Measurements from ENCODE around the gene ASCL4. TPM values are rescaled to one million over a fixed set of nuclear protein-coding genes. Genes with fewer than 3 reads are reported as not detected.

Gene ASCL4
- total and polyA plus RNA-seq, 9 of the 15 experiments (the other 6 are each of a cell fraction or from before 2014, with no cell fraction given), result not detected

GRCh38 chr12:107759410-107759809 is 15.1 kb upstream of the ASCL4 start (continued):
- 0 out of 2 replicates have a peak, but pooled peaks have one; percentile 4 for TF ChIP-seq ZNF609 (CRISPR knock-in tag; IDR thresholded peaks at IDR 0.05; ENCODE audit: borderline replicate concordance)
- peak; percentile 53; the same call in 1 of the 2 replicates for TF ChIP-seq NFE2 (IDR thresholded peaks at IDR 0.05; ENCODE audit: low read depth)
- TF ChIP-seq CREM (IDR thresholded peaks at IDR 0.05; ENCODE audit: low read depth), result peak; percentile 56
- TF ChIP-seq FOSL1 (tag; conservative IDR thresholded peaks at IDR 0.05), result peak; percentile 91
- TF ChIP-seq MAFF (IDR thresholded peaks at IDR 0.05; ENCODE audit: low read length), result peak; percentile 37; the same call in 1 of the 2 replicates
- TF ChIP-seq JUND (IDR thresholded peaks at IDR 0.05; ENCODE audit: borderline replicate concordance, low read depth, low read length), result peak; percentile 91
- peak; percentile 84 for TF ChIP-seq JUND (tag; IDR thresholded peaks at IDR 0.05; ENCODE audit: borderline replicate concordance, low read depth, low read length)
- no peak for TF ChIP-seq HDGF (IDR thresholded peaks at IDR 0.05)
- TF ChIP-seq SOX6 (IDR thresholded peaks at IDR 0.05), result peak; percentile 48; the same call in 1 of the 2 replicates
- peak; percentile 45; the same call in 1 of the 2 replicates for TF ChIP-seq SMARCA4 (IDR thresholded peaks at IDR 0.05)
- peak; percentile 63 for TF ChIP-seq MAFG (tag; conservative IDR thresholded peaks at IDR 0.05)
- peak; percentile 61 for TF ChIP-seq DPF2 (IDR thresholded peaks at IDR 0.05)
- TF ChIP-seq KDM1A (IDR thresholded peaks at IDR 0.05), result peak; percentile 78 to 84
- TF ChIP-seq C11orf30 (IDR thresholded peaks at IDR 0.05; ENCODE audit: low read depth), result peak; percentile 67; the same call in 1 of the 2 replicates
- TF ChIP-seq ATF7 (IDR thresholded peaks at IDR 0.05), result peak; percentile 63
- TF ChIP-seq BHLHE40 (IDR thresholded peaks at IDR 0.05; ENCODE audit: low read length), result peak; percentile 86
- TF ChIP-seq RCOR1 (IDR thresholded peaks at IDR 0.05; ENCODE audit: borderline replicate concordance in 1 of 2, low read depth in 2 of 2, low read length in 2 of 2), result peak in 1 of 2 experiments; percentile 66; a peak in 2 of 4 replicates
- TF ChIP-seq JUN (IDR thresholded peaks at IDR 0.05; ENCODE audit: borderline replicate concordance, low read depth, low read length), result peak; percentile 83
- TF ChIP-seq JUN (CRISPR knock-in tag; IDR thresholded peaks at IDR 0.05; ENCODE audit: borderline replicate concordance), result no peak
- peak; percentile 45; the same call in 1 of the 2 replicates for TF ChIP-seq KLF16 (IDR thresholded peaks at IDR 0.05)
- TF ChIP-seq MAFK (IDR thresholded peaks at IDR 0.05; ENCODE audit: low read length), result peak; percentile 67

Measured in K562 (cell line).